ENCODE results near the gene COL24A1.

COL24A1 gene

GRCh38 chr1:85952460-85952859 lies 204.1 kb downstream of the COL24A1 start:
- no peak for TF ChIP-seq CTCF (IDR thresholded peaks at IDR 0.05; ENCODE audit: low read depth, low read length, missing control alignments)
- no peak for DNase-seq (ENCODE audit: extremely low read depth, low read depth)

GRCh38 chr1:85947186-85947585 lies 209.4 kb downstream of the COL24A1 start:
- TF ChIP-seq CTCF (IDR thresholded peaks at IDR 0.05; ENCODE audit: low read depth, low read length, missing control alignments), result no peak
- DNase-seq (ENCODE audit: extremely low read depth, low read depth), result no peak
- H3K4me3 ChIP-seq (replicated peaks; ENCODE audit: low read depth, low read length), result no peak overlapping the region

More at GRCh38 chr1:85952460-85952859, 204.1 kb downstream of the COL24A1 start:
- no peak overlapping the region for H3K4me3 ChIP-seq (replicated peaks; ENCODE audit: low read depth, low read length)

GRCh38 chr1:85943945-85944344 lies 212.6 kb downstream of the COL24A1 start:
- H3K4me3 ChIP-seq (replicated peaks; ENCODE audit: low read depth, low read length), result no peak overlapping the region
- TF ChIP-seq CTCF (IDR thresholded peaks at IDR 0.05; ENCODE audit: low read depth, low read length, missing control alignments), result no peak
- DNase-seq (ENCODE audit: extremely low read depth, low read depth), result no peak

GRCh38 chr1:85943526-85943925 lies 213.0 kb downstream of the COL24A1 start:
- no peak for TF ChIP-seq CTCF (IDR thresholded peaks at IDR 0.05; ENCODE audit: low read depth, low read length, missing control alignments)
- no peak for DNase-seq (ENCODE audit: extremely low read depth, low read depth)
- H3K4me3 ChIP-seq (replicated peaks; ENCODE audit: low read depth, low read length), result no peak overlapping the region

- no peak for TF ChIP-seq CTCF (IDR thresholded peaks at IDR 0.05; ENCODE audit: low read depth, low read length, missing control alignments)
- DNase-seq (ENCODE audit: extremely low read depth, low read depth), result peak; percentile 12
- no peak overlapping the region for H3K4me3 ChIP-seq (replicated peaks; ENCODE audit: low read depth, low read length)
Measured at GRCh38 chr1:85940656-85941306, 215.8 kb downstream of the COL24A1 start.

- DNase-seq (ENCODE audit: extremely low read depth, low read depth), result no peak
- no peak for TF ChIP-seq CTCF (IDR thresholded peaks at IDR 0.05; ENCODE audit: low read depth, low read length, missing control alignments)
- no peak overlapping the region for H3K4me3 ChIP-seq (replicated peaks; ENCODE audit: low read depth, low read length)
Measured at GRCh38 chr1:85938829-85939228, 217.7 kb downstream of the COL24A1 start.

- no peak for TF ChIP-seq CTCF (IDR thresholded peaks at IDR 0.05; ENCODE audit: low read depth, low read length, missing control alignments)
- DNase-seq (ENCODE audit: extremely low read depth, low read depth), result no peak
- H3K4me3 ChIP-seq (replicated peaks; ENCODE audit: low read depth, low read length), result no peak overlapping the region
Measured at GRCh38 chr1:85936470-85936869, 220.1 kb downstream of the COL24A1 start.
